ENCODE measurements around the gene BPIFB4. TPM values are rescaled to one million over a fixed set of nuclear protein-coding genes. Genes with fewer than 3 reads are reported as not detected.

The BPIFB4 gene
- total RNA-seq, 1 experiment from 2014 or later: not detected

DNA sequence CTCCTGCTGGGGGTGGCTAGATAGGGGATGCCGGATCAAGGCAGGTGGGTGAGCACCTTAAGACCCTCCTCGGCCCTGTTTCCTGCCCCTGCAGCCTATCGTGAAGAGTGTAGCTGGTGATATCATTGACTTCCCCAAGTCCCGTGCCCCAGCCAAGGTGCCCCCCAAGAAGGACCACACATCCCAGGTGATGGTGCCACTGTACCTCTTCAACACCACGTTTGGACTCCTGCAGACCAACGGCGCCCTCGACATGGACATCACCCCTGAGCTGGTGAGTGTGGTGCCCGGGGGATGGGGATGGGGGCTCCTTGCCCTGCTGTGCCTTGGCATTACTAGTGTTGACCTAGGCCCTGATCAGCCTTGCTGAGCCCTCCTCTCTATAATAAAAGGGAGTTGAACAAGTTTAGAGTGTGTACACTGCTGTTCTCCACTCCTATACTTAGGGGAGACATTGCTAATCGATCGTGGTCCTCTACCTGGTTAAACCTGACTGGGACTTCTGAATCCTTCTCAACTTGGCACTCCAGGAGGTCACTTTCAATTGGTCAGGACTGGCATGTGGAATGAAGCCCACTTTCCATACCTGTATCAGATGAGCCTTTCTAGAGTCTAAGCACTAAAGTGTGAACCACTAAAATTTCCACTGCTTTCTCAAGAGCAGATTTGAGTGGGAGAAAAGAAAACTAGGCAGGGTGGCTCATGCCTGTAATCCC lies 14.7 kb upstream of the BPIFB4 start:
- H3K36me3 Mint-ChIP-seq (ENCODE audit: insufficient read depth, unreplicated experiment): no peaks in the 10 kb centered on the region
- H3K27me3 Mint-ChIP-seq (ENCODE audit: unreplicated experiment): peaks cover 96% of the 10 kb centered on the region
- no TSS peak for BruUV-seq (replicated peaks)
- no peak overlapping the region for H3K27ac Mint-ChIP-seq (ENCODE audit: unreplicated experiment)
- no peaks in the 10 kb centered on the region for H3K4me1 Mint-ChIP-seq (ENCODE audit: low read depth, unreplicated experiment)
- CTCF ChIA-PET: no interaction called here
- intact Hi-C loops (cut with micrococcal nuclease; ENCODE audit: unreplicated experiment): no loop called here
- H3K4me3 Mint-ChIP-seq (ENCODE audit: low read depth, unreplicated experiment): no peak overlapping the region
- no peak for DNase-seq
- H3K9me3 Mint-ChIP-seq (ENCODE audit: low read depth, unreplicated experiment): no peaks in the 10 kb centered on the region
- TF ChIP-seq, protein P1, sequence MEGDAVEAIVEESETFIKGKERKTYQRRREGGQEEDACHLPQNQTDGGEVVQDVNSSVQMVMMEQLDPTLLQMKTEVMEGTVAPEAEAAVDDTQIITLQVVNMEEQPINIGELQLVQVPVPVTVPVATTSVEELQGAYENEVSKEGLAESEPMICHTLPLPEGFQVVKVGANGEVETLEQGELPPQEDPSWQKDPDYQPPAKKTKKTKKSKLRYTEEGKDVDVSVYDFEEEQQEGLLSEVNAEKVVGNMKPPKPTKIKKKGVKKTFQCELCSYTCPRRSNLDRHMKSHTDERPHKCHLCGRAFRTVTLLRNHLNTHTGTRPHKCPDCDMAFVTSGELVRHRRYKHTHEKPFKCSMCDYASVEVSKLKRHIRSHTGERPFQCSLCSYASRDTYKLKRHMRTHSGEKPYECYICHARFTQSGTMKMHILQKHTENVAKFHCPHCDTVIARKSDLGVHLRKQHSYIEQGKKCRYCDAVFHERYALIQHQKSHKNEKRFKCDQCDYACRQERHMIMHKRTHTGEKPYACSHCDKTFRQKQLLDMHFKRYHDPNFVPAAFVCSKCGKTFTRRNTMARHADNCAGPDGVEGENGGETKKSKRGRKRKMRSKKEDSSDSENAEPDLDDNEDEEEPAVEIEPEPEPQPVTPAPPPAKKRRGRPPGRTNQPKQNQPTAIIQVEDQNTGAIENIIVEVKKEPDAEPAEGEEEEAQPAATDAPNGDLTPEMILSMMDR (IDR thresholded peaks at IDR 0.05; ENCODE audit: unreplicated experiment): no peak

DNA sequence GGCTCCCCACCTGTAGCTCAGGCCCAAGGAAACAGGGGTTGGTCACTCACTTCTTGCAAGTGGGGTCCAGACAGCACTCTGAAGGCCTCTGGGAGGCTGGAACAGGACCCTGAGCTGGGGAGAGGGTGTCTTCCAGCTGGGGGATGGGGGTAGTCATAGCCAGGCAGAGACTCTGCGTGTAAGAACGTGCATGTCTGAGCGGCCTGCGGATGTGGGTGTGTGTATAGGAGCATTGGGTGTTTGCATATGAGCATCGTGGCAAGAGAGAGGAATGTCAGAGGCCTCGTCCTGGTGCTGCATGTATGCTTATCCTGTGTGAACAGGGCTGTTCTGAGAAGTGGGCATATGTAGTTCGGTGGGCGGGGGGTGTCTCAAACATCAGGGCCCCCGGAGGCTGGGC lies 13.7 kb upstream of the BPIFB4 start:
- no peaks in the 10 kb centered on the region for H3K4me1 Mint-ChIP-seq (ENCODE audit: low read depth, unreplicated experiment)
- BruUV-seq (replicated peaks): no TSS peak
- DNase-seq: no peak
- H3K4me3 Mint-ChIP-seq (ENCODE audit: low read depth, unreplicated experiment): no peak overlapping the region
- peaks cover 96% of the 10 kb centered on the region for H3K27me3 Mint-ChIP-seq (ENCODE audit: unreplicated experiment)
- no peaks in the 10 kb centered on the region for H3K36me3 Mint-ChIP-seq (ENCODE audit: insufficient read depth, unreplicated experiment)
- H3K9me3 Mint-ChIP-seq (ENCODE audit: low read depth, unreplicated experiment): no peaks in the 10 kb centered on the region
- H3K27ac Mint-ChIP-seq (ENCODE audit: unreplicated experiment): no peak overlapping the region
- CTCF ChIA-PET: no interaction called here
- intact Hi-C loops (cut with micrococcal nuclease; ENCODE audit: unreplicated experiment): no loop called here
- TF ChIP-seq, protein P1 (IDR thresholded peaks at IDR 0.05; ENCODE audit: unreplicated experiment): no peak

DNA sequence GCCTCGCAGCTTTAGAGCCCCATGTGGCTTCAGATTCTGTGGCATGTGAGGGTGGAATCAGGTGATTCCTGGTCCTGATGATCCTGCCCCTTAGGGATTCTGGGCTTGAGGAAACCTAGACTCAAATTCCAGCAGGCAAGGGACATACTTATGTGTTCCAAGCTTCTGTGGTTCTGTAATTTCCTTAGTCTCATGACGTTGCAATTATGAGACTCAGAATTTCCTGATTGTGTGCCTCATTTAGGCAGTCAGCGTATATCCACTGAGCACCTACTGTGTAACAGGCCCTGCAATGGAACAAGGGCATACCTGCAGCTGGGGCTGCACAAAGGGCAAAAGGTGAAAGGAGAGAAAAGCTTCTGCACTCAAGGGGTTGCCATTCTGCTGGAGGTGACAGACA lies 11.6 kb upstream of the BPIFB4 start:
- no peak for DNase-seq
- Mint-ChIP-seq H3K4me1 (ENCODE audit: low read depth, unreplicated experiment) (no peaks in the 10 kb centered on the region), H3K27ac (ENCODE audit: unreplicated experiment) (no peak overlapping the region), H3K36me3 (ENCODE audit: insufficient read depth, unreplicated experiment) (no peaks in the 10 kb centered on the region), H3K9me3 (ENCODE audit: low read depth, unreplicated experiment) (no peaks in the 10 kb centered on the region), H3K27me3 (ENCODE audit: unreplicated experiment) (peaks cover 99% of the 10 kb centered on the region), H3K4me3 (ENCODE audit: low read depth, unreplicated experiment) (no peak overlapping the region)
- TF ChIP-seq, protein P1 (IDR thresholded peaks at IDR 0.05; ENCODE audit: unreplicated experiment): no peak
- BruUV-seq (replicated peaks): no TSS peak
- intact Hi-C loops (cut with micrococcal nuclease; ENCODE audit: unreplicated experiment): no loop called here
- CTCF ChIA-PET: interaction anchor here (1.3 to 1.5 kb wide), 2 partner anchors 8 to 10 kb away, joined by 4 to 5 read pairs; no protein-coding TSS in a partner anchor

DNA sequence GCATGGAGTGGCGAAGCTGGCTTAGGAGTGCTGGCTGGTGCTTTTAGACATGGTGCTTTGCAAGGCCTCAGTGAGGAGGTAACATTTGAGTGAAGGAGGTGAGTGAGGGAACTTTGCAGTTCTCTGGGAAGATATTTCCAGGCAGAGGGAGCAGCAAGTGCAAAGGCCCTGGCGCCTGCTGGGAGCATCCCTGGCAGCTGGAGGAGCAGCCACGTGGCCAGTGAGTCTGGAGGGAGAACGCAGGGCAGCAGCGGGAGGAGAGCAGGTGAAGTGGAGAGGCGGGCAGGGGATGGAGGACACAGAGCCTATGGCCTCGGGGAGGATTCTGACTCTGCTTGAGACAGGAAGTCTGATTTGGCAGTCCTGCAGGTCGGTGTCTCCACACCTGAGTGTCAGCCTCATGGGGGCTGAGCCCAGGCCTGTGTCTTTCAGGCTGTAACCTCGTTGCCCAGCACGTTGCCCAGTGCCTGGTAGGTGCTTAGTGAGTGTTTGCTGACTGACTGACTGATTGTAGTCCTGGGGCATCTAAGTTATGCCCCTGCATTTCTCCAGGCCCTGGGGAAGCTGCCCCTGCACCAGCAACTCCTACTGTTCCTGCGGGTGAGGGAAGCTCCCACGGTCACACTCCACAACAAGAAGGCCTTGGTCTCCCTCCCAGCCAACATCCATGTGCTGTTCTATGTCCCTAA lies 11.0 kb upstream of the BPIFB4 start:
- Mint-ChIP-seq H3K4me3 (ENCODE audit: low read depth, unreplicated experiment) (no peak overlapping the region), H3K9me3 (ENCODE audit: low read depth, unreplicated experiment) (no peaks in the 10 kb centered on the region), H3K4me1 (ENCODE audit: low read depth, unreplicated experiment) (no peaks in the 10 kb centered on the region), H3K36me3 (ENCODE audit: insufficient read depth, unreplicated experiment) (no peaks in the 10 kb centered on the region), H3K27ac (ENCODE audit: unreplicated experiment) (no peak overlapping the region), H3K27me3 (ENCODE audit: unreplicated experiment) (peaks cover 99% of the 10 kb centered on the region)
- CTCF ChIA-PET: interaction anchor here (0.6 kb wide), 1 partner anchor 962 kb away, joined by 3 read pairs; no protein-coding TSS in a partner anchor
- DNase-seq: no peak
- TF ChIP-seq, protein P1 (IDR thresholded peaks at IDR 0.05; ENCODE audit: unreplicated experiment): no peak
- no TSS peak for BruUV-seq (replicated peaks)
- intact Hi-C loops (cut with micrococcal nuclease; ENCODE audit: unreplicated experiment): no loop called here

All from Calu3 (cell line).